Esophagus (tissue), 2 donors: ENCODE data around the gene CCHCR1. TPM values are rescaled to one million over a fixed set of nuclear protein-coding genes. Genes with fewer than 3 reads are reported as not detected.

Source experiments
- H3K27ac ChIP-seq, 2 donors: one replicate each; pipeline ENCODE4 v1.5.1; 2013; ENCODE audit warnings: low read depth in 2 of 2, mild to moderate bottlenecking in 2 of 2, inconsistent platforms in 1 of 2, low read length in 1 of 2, moderate library complexity in 1 of 2
- H3K27me3 ChIP-seq, 2 donors: one replicate each; pipeline ENCODE4 v1.6.1; 2013; ENCODE audit warnings: low read length in 2 of 2, control low read depth in 1 of 2, mild to moderate bottlenecking in 1 of 2; ENCODE audit not compliant: insufficient read depth in 2 of 2, control insufficient read depth in 1 of 2
- H3K36me3 ChIP-seq, 2 donors: one replicate each; pipeline ENCODE4 v1.6.1; 2013; ENCODE audit warnings: low read length in 1 of 2; ENCODE audit not compliant: control insufficient read depth in 2 of 2, insufficient read depth in 2 of 2
- H3K4me1 ChIP-seq, 2 donors: one replicate each; pipeline ENCODE4 v1.6.1; 2013; ENCODE audit warnings: low read length in 1 of 2; ENCODE audit not compliant: control insufficient read depth in 2 of 2, insufficient read depth in 2 of 2
- H3K4me3 ChIP-seq, 2 donors: one replicate each; pipeline ENCODE4 v1.5.1; 2013; ENCODE audit warnings: low read length in 2 of 2, mild to moderate bottlenecking in 2 of 2, low read depth in 1 of 2, moderate library complexity in 1 of 2
- H3K9me3 ChIP-seq, 2 donors: one replicate each; pipeline ENCODE4 v1.6.1; 2013; ENCODE audit warnings: mild to moderate bottlenecking in 2 of 2, low read depth in 1 of 2, low read length in 1 of 2, moderate library complexity in 1 of 2; ENCODE audit not compliant: control insufficient read depth in 2 of 2, insufficient read depth in 1 of 2
- WGBS, 2 donors: extraction: QIAGEN DNeasy Blood & Tissue Kit; methylation state at CpG; one replicate each; pipeline ENCODE4 v1.1.7; 2013; 5-methylcytosine and 5-hydroxymethylcytosine counted together
- polyA plus RNA-seq, 2 donors: library from polyadenylated mRNA; stranded (reverse); fragments of 200-250 nt; gene quantifications; one replicate each; pipeline ENCODE4 v1.2.3, GENCODE V29; 2013
- donor health status: healthy with polysubstance abuse.
- donor health status: Bipolar disorder and iron deficiency.

Gene CCHCR1
- polyA plus RNA-seq, 2 donors: 10.5 to 15.4 TPM

DNA sequence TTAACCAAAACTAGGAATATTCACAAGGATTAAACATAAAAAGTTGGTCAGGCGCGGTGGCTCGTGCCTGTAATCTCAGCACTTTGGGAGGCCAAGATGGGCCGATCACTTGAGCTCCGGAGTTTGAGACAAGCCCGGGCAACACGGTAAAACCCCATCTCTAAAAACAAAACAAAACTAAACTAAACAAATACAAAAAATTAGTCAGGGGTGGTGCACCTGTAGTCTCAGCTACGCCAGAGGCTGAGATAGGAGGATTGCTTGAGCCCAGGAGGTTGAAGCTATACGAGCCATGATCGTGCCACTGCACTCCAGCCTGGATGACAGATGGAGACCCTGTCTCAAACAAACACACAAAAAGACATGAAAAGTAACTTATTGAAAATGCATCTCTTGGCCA is 21.9 kb downstream of the CCHCR1 start:
- Histone ChIP-seq H3K27ac (no peak overlapping the region), H3K9me3 (no peaks in the 10 kb centered on the region), H3K4me1 (peaks cover 0 to 14% of the 10 kb centered on the region in 2 donors), H3K4me3 (no peak overlapping the region), H3K36me3 (no peaks in the 10 kb centered on the region), H3K27me3 (no peaks in the 10 kb centered on the region)
- WGBS, 2 donors: 76 to 87% methylated on average over 10 of the region's 10 CpGs

DNA sequence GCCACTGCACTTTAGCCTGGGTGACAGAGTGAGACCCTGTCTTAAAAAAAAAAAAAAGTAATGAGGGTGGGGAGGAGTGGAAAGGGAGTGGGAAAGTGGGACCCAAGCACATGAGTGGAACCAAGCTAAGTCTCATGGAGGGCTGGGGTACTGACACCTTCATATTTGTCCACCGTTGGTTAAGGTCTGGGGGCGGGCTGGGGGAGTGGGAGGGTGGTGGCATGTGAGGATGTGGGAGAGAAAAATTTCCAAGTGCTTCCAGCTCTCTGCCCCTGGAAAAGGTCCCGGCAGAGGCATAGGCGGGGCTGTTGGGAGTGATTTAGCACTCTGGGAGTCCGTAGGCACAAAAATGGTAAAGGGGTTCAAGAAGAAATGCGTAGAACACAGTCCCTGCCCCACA is 24.8 kb downstream of the CCHCR1 start:
- Histone ChIP-seq H3K27me3 (no peaks in the 10 kb centered on the region), H3K36me3 (no peaks in the 10 kb centered on the region), H3K4me3 (no peak overlapping the region), H3K9me3 (no peaks in the 10 kb centered on the region), H3K27ac (no peak overlapping the region), H3K4me1 (no peaks in the 10 kb centered on the region)
- WGBS, 2 donors: 68 to 80% methylated on average over 6 of the region's 6 CpGs

DNA sequence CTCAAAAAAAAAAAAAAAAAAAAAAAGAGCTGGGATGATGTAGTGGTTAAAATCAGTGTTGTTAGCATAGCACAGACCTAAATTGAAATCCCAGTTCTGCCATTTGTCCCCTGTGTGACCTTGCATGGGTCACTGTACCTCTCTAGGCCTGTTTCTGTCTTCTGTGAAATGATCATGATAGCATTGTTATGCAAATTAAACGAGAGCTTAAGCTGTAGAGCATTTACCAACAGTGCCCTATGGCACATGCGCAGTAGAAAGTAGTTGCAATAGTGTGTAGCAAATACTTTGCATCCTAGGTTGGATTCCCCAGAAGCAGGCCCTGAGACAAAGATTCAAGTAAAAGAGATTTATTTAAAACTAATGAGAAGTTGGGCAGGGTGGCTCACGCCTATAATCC is 26.0 kb downstream of the CCHCR1 start:
- Histone ChIP-seq H3K4me3 (no peak overlapping the region), H3K36me3 (no peaks in the 10 kb centered on the region), H3K27ac (no peak overlapping the region), H3K9me3 (no peaks in the 10 kb centered on the region), H3K27me3 (no peaks in the 10 kb centered on the region), H3K4me1 (peaks cover 0 to 2% of the 10 kb centered on the region in 2 donors)
- 76 to 79% methylated on average over 3 of the region's 3 CpGs for WGBS, 2 donors

DNA sequence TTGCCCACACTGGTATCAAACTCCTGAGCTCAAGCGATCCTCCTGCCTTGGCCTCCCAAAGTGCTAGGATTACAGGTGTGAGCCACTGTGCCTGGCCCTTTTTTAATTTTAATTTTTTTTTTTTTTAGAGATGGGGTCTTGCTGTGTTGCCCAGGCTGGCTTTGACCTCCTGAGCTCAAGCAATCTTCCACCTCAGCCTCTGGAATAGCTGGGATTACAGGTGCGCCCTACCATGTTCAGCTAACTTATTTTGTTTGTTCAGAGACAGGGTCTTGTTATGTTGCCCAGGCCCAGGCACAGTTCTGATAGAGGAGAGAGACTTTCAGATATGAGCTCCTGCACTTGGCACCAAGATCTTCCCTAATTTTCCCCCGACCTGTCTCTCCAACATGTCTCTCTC is 26.9 kb downstream of the CCHCR1 start:
- no peaks in the 10 kb centered on the region for H3K27me3 ChIP-seq

DNA sequence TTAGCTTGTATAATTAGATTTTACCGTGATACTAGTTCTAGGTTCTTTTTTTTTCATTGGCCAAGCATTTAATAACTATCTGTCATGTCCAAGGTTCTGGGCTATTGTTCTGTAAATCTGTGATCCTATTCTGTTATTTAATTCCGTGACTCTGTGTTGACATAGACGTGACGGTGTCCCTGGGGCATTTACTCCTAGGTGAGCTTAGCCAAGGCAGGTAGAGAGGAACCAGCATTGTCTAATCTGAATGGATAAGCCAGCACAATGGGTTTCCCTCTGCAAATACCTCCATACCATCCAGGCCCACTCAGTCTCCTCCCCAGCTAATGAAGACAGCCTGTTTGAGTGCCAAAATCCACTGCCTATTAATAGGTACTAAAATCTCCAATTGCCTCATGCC is 28.5 kb downstream of the CCHCR1 start:
- Histone ChIP-seq H3K36me3 (no peaks in the 10 kb centered on the region), H3K4me1 (peaks cover 4 to 17% of the 10 kb centered on the region in 2 donors), H3K9me3 (no peaks in the 10 kb centered on the region), H3K27ac (no peak overlapping the region), H3K4me3 (no peak overlapping the region), H3K27me3 (no peaks in the 10 kb centered on the region)
- 36 to 44% methylated on average over 4 of the region's 4 CpGs for WGBS, 2 donors

More for the DNA sequence above, 26.9 kb downstream of the CCHCR1 start:
- Histone ChIP-seq H3K4me1 (peaks cover 2 to 9% of the 10 kb centered on the region in 2 donors), H3K27ac (no peak overlapping the region), H3K9me3 (no peaks in the 10 kb centered on the region), H3K36me3 (no peaks in the 10 kb centered on the region), H3K4me3 (no peak overlapping the region)
- 93 to 96% methylated on average over 3 of the region's 3 CpGs for WGBS, 2 donors

DNA sequence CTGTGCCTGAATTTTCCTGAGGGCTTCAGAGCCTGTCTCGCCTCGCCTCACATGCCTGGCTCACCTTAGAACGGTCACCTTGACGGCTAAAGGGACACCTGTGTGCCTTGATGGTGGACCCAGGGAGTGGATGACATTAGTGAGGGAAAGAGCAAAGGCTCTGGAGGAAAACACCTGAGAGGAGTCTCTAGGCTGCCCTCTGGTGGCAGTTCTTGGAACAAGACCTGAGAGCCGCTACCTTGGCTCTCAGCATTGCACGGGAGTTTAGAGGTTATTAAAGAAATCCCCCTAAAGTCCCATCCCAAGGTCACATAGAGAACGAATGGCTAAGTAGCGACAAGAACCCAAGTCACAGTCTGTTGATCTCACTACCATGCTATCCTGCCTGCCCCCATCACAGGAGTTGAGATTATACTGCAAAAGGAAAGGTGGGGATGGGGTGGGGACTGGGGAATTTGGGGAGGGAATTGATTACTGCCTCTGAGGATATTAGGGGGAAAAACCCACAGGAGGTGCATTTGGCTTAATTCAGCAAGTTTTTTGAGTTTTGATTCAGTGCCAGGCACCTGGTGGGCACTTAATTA is 29.4 kb downstream of the CCHCR1 start:
- H3K9me3 ChIP-seq: no peaks in the 10 kb centered on the region
- peaks cover 4 to 22% of the 10 kb centered on the region in 2 donors for H3K4me1 ChIP-seq
- no peaks in the 10 kb centered on the region for H3K36me3 ChIP-seq
- H3K27me3 ChIP-seq: no peaks in the 10 kb centered on the region
- WGBS, 2 donors: 7 to 10% methylated on average over 8 of the region's 8 CpGs
- H3K27ac ChIP-seq: no peak overlapping the region
- H3K4me3 ChIP-seq: no peak overlapping the region

DNA sequence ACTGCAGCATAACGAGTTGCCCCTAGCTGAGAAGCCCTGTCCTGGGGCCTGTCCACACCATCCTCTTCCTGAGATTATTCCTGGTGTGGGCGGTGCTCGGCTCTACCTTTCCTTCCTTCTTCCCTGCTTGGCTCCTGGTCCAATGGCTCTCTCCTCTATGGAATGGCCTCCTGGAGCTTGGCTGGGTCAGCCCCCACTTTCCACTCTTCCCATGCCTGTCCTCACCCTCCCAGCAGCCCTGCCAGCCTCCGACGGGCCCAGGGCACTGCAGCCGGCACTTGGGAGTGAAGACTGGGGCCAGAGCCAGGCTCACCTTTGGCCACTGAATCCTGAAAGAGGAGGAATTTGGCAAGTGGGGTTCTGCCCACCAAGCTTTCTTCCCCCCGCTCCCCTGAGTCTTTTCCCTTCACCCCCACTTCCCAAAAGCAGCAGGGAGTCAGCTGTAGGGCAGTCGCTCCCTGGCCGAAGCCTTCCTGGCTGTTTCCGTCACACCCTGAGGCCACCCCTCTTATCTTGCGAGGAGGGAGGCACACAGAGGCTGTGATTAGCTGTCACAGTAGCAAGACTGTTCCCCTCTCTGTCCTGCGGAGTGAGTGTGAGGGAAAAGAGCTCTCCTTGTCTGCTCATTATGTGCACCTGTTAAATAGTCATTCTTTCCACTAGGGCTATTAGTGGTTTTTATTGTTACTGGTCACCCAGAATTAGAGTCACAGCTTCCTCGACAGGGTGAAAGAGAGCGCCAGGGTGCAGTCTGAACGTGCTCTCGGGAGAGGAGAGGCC is 31.0 kb downstream of the CCHCR1 start:
- Histone ChIP-seq H3K27me3 (no peaks in the 10 kb centered on the region), H3K4me3 (no peak overlapping the region), H3K27ac (peak overlapping the region in 1 of 2 donors; percentile 69), H3K9me3 (no peaks in the 10 kb centered on the region), H3K36me3 (no peaks in the 10 kb centered on the region), H3K4me1 (peaks cover 4 to 28% of the 10 kb centered on the region in 2 donors)
- 56 to 65% methylated on average over 16 of the region's 16 CpGs for WGBS, 2 donors

DNA sequence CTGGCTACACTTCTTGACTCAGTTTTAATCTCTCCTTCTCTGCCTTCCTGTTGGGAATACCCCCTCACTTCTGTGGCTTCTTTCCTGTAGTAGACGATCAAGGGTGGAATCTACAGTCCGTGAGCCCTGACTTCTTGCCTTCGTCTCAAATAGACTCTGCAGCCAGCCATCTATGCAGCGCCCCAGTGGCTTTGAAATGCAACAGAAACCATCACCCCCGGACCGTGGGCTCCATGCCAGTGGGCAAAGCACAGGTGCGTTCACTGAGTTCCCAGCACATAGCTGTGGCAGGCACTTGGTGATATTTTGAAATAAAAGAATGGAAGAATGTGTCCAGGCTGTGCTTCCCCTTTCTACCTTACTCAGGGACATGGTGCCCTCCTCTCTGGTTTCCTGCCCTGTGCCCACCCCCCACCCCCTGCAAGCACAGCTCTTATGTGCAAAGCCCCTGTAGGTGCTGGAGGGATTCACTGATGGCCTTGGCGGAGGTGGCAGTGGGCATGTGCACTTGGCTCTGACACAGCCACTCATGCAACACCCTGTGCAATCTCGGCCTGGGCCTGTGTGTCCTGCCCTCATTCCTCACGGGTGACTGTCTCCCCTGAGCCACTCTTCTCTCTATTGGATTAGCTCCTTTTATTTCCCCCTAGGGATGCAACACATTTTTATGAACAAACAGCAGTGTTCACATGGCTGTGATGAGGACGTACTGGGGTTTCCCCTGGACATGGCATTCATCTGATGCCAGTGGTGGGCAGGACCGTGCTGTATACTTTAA is 31.8 kb downstream of the CCHCR1 start:
- Histone ChIP-seq H3K9me3 (no peaks in the 10 kb centered on the region), H3K4me1 (peaks cover 4 to 28% of the 10 kb centered on the region in 2 donors), H3K27me3 (no peaks in the 10 kb centered on the region), H3K36me3 (no peaks in the 10 kb centered on the region), H3K27ac (peak overlapping the region; percentile 45 to 69), H3K4me3 (no peak overlapping the region)
- WGBS, 2 donors: 44 to 48% methylated on average over 12 of the region's 12 CpGs

DNA sequence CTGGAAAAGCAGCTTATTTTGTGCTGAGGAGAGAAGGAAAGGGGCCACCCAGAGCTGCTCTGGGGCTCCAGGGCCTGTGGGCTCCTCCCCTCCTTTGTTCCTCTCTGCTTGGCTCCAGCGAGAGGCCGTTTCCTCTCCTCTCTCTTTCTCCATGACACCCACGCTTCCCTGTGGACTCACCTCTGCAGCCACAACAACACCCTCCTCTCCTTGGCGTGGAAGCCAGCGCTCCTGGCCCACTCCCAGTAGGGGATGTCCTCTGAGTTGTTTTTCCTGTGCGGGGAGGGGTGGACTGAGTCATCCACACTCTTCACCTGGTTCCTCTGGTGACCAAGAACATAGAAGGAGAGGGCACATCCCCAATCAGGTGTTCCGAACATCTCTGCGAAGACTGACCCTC is 32.4 kb downstream of the CCHCR1 start:
- no peaks in the 10 kb centered on the region for H3K27me3 ChIP-seq
- H3K9me3 ChIP-seq: no peaks in the 10 kb centered on the region
- H3K4me1 ChIP-seq: peaks cover 4 to 28% of the 10 kb centered on the region in 2 donors
- H3K4me3 ChIP-seq: no peak overlapping the region
- peak overlapping the region; percentile 45 to 69 for H3K27ac ChIP-seq
- 31 to 41% methylated on average over 8 of the region's 8 CpGs for WGBS, 2 donors
- H3K36me3 ChIP-seq: no peaks in the 10 kb centered on the region
